ENCODE measurements around the gene SRSF10.
"Not testable (repeated sequence)": the region's sequence is repeated elsewhere in the genome, so short reads cannot be mapped to it uniquely, and the experiment has no call there.

SRSF10 gene

GRCh38 chr1:23958040-23958809 lies 21.9 kb downstream of the SRSF10 start:
- DNase-seq = not testable (repeated sequence)

GRCh38 chr1:23957096-23957495 lies 23.0 kb downstream of the SRSF10 start:
- DNase-seq = peak; percentile 24

GRCh38 chr1:23953020-23953419 lies 27.1 kb downstream of the SRSF10 start:
- DNase-seq = no peak

GRCh38 chr1:23947366-23947765 lies 32.8 kb downstream of the SRSF10 start:
- DNase-seq = no peak

GRCh38 chr1:23936481-23937176 lies 43.5 kb downstream of the SRSF10 start:
- DNase-seq = no peak

- no peak for DNase-seq
Observed at GRCh38 chr1:23931491-23931880, 48.6 kb downstream of the SRSF10 start.

- no peak for DNase-seq
Observed at GRCh38 chr1:23930861-23931490, 49.2 kb downstream of the SRSF10 start.

- DNase-seq = no peak
Observed at GRCh38 chr1:23930270-23930669, 49.9 kb downstream of the SRSF10 start.

GRCh38 chr1:23928789-23929188 lies 51.3 kb downstream of the SRSF10 start:
- DNase-seq = no peak

- DNase-seq = no peak
Observed at GRCh38 chr1:23927097-23927496, 53.0 kb downstream of the SRSF10 start.

- no peak for DNase-seq
Observed at GRCh38 chr1:23925279-23925678, 54.8 kb downstream of the SRSF10 start.

- DNase-seq = no peak
Observed at GRCh38 chr1:23924601-23925000, 55.5 kb downstream of the SRSF10 start.

- DNase-seq = no peak
Observed at GRCh38 chr1:23923592-23924499, 56.3 kb downstream of the SRSF10 start.

- no peak for DNase-seq
Observed at GRCh38 chr1:23922321-23922943, 57.7 kb downstream of the SRSF10 start.

GRCh38 chr1:23916209-23917131 lies 63.7 kb downstream of the SRSF10 start:
- DNase-seq = peak; percentile 41

GRCh38 chr1:23915466-23915865 lies 64.7 kb downstream of the SRSF10 start:
- DNase-seq = no peak

- DNase-seq = no peak
Observed at GRCh38 chr1:23914921-23915320, 65.2 kb downstream of the SRSF10 start.
